ES-I3 (cell line): Measurements from ENCODE around the gene UNC93B1.
"Not testable (repeated sequence)": the region's sequence is repeated elsewhere in the genome, so short reads cannot be mapped to it uniquely, and the experiment has no call there.

Experiments used
- H3K36me3 ChIP-seq: 2 replicates; pipeline ENCODE4 v1.6.1; 2013; ENCODE audit warnings: mild to moderate bottlenecking, low read length, control low read depth, moderate library complexity; ENCODE audit not compliant: insufficient read depth
- H3K4me1 ChIP-seq: 2 replicates; pipeline ENCODE4 v1.6.1; 2013; ENCODE audit warnings: mild to moderate bottlenecking, control low read depth, low read length; ENCODE audit not compliant: insufficient read depth
- H3K9ac ChIP-seq: 2 replicates; pipeline ENCODE4 v1.6.1; 2013; ENCODE audit warnings: low read depth, mild to moderate bottlenecking, low read length, moderate library complexity
- H3K9me3 ChIP-seq: 2 replicates; pipeline ENCODE4 v1.6.1; 2013; ENCODE audit warnings: mild to moderate bottlenecking, low read length, moderate library complexity; ENCODE audit not compliant: control insufficient read depth, insufficient read depth

Gene UNC93B1

GRCh38 chr11:67983951-67984350 lies 19.9 kb downstream of the UNC93B1 start:
- Histone ChIP-seq H3K9me3 (no peaks in the 10 kb centered on the region), H3K9ac (no peak overlapping the region), H3K36me3 (no peaks in the 10 kb centered on the region), H3K4me1 (no peaks in the 10 kb centered on the region)

GRCh38 chr11:67982255-67982857 lies 21.5 kb downstream of the UNC93B1 start:
- not testable (repeated sequence) for H3K4me1 ChIP-seq, H3K36me3 ChIP-seq, H3K9ac ChIP-seq, H3K9me3 ChIP-seq

GRCh38 chr11:67981226-67981625 lies 22.7 kb downstream of the UNC93B1 start:
- not testable (repeated sequence) for H3K9ac ChIP-seq, H3K36me3 ChIP-seq, H3K9me3 ChIP-seq, H3K4me1 ChIP-seq

- H3K9ac ChIP-seq, H3K9me3 ChIP-seq, H3K4me1 ChIP-seq, H3K36me3 ChIP-seq: not testable (repeated sequence)
Measured at GRCh38 chr11:67978766-67979418, 25.0 kb downstream of the UNC93B1 start.

- not testable (repeated sequence) for H3K36me3 ChIP-seq, H3K9me3 ChIP-seq, H3K9ac ChIP-seq, H3K4me1 ChIP-seq
Measured at GRCh38 chr11:67974746-67975145, 29.2 kb downstream of the UNC93B1 start.

DNA sequence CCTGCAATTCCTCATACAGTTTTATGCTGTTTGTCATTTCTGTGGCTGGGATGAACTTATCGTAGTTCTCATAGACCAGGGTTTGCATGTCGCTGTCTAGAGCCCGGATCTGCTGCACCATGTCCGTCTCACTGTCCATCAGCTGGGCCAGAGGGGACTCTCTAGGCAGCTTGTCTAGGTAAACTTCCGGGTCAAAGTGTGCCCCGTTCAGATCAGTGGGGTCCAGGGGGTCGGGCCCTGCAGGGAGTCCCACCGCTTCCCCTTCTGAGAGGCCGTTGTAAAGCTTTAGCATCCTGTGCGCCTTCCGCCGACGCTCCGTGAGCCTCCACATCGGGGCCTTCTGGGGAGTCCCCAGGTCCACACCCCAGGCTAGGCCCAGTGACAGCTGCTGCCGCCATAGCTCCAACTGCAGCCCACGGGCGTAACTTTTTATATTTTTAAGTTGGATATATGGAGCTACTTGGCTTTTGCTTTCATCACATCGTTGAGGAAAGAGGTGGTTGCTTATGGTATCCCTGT lies 38.0 kb downstream of the UNC93B1 start:
- H3K36me3 ChIP-seq, H3K9me3 ChIP-seq, H3K4me1 ChIP-seq, H3K9ac ChIP-seq: not testable (repeated sequence)

- H3K9me3 ChIP-seq, H3K36me3 ChIP-seq, H3K4me1 ChIP-seq, H3K9ac ChIP-seq: not testable (repeated sequence)
Measured at GRCh38 chr11:67964746-67965145, 39.2 kb downstream of the UNC93B1 start.

DNA sequence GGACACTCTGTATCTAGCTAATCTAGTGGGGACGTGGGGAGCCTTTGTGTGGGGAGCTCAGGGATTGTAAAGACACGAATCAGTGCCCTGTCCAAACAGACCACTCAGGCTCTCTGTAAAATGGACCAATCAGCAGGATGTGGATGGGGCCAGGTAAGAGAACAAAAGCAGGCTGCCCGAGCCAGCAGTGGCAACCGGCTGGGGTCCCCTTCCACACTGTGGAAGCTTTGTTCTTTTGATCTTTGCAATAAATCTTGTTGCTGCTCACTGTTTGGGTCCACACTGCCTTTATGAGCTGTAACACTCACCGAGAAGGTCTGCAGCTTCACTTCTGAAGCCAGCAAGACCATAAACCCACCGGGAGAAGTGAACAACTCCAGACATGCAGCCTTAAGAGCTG lies 40.0 kb downstream of the UNC93B1 start:
- H3K4me1 ChIP-seq, H3K36me3 ChIP-seq, H3K9me3 ChIP-seq, H3K9ac ChIP-seq: not testable (repeated sequence)

DNA sequence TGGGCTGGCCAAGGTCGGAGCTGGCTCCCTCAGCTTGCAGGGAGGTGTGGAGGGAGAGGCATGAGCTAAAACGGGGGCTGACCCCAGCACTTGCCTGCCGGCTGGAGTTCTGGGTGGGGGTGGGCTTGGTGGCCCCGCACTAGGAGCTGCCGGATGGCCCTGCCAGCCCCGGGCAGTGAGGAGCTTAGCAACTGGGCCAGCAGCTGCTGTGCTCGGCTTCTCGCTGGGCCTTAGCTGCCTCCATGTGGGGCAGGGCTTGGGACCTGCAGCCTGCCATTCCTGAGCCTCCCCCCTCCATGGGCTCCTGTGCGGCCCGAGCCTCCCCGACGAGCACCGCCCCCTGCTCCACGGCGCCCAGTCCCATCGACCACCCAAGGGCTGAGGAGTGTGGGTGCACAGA lies 40.7 kb downstream of the UNC93B1 start:
- not testable (repeated sequence) for H3K36me3 ChIP-seq, H3K9me3 ChIP-seq, H3K4me1 ChIP-seq, H3K9ac ChIP-seq

DNA sequence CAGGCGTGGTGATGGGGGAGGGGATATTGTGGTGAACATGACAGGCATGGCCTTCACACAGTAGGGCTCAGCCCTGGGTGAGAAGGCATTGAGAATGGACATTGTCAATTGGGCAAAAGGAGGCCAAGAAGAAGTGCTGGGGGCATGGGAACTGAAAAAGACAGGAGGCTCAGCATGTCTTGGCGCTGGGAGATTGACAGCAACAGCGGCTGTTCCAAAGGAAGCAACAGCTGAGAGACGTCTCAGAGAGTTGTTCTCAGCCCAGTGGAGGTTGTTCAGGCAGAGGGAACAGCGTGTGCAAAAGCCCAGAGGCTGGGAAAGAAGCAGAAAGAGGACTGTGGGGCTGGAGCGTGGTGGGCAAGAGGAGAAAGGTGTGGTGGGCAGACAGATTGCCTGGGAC lies 47.7 kb downstream of the UNC93B1 start:
- H3K36me3 ChIP-seq, H3K9me3 ChIP-seq, H3K9ac ChIP-seq, H3K4me1 ChIP-seq: not testable (repeated sequence)

- not testable (repeated sequence) for H3K4me1 ChIP-seq, H3K36me3 ChIP-seq, H3K9me3 ChIP-seq
- H3K9ac ChIP-seq, result peak overlapping the region; percentile 68
Measured at GRCh38 chr11:67955461-67956007, 48.4 kb downstream of the UNC93B1 start.

DNA sequence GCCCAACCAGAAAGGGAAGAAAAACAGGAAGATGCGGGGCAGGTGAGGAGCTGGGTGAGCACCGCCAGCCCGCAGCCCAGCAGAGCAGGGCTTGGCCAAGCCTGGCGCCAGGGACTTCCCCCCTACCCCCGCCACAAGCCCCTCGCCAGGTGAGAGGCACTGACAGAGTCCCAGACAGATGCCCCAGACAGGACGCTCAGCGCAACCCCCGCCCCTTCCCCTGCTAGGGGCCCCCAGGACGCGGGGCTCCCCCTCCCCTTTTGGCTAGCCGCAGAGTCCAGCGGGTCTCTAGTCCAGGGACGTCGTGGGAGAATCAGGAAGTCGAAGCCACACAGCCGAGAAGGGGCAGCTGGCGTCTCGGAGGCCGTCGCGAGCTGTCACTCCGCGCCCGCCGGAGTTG lies 48.9 kb downstream of the UNC93B1 start:
- peak overlapping the region; percentile 36; the same call in 1 of the 2 replicates for H3K9ac ChIP-seq
- not testable (repeated sequence) for H3K4me1 ChIP-seq, H3K36me3 ChIP-seq, H3K9me3 ChIP-seq

DNA sequence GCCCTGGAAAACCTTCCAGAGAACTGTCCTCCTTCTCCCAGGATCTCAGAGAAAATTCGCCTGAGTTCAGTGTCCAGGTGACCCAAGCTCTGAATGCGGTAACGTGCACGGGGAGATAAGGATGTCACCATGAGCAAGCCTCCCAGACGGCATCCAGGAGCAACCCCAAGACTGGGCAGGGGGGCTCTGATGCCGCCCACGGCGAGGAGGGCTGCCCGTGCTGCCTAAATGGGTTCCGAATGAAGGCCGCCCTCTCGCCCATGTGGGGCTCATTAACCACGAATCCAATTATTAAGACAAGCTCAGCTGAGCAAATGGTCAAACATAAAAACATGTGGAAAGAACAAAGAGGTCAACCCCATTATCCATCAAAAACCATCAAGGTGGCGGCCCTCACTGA lies 49.6 kb downstream of the UNC93B1 start:
- not testable (repeated sequence) for H3K4me1 ChIP-seq, H3K9ac ChIP-seq, H3K9me3 ChIP-seq, H3K36me3 ChIP-seq

DNA sequence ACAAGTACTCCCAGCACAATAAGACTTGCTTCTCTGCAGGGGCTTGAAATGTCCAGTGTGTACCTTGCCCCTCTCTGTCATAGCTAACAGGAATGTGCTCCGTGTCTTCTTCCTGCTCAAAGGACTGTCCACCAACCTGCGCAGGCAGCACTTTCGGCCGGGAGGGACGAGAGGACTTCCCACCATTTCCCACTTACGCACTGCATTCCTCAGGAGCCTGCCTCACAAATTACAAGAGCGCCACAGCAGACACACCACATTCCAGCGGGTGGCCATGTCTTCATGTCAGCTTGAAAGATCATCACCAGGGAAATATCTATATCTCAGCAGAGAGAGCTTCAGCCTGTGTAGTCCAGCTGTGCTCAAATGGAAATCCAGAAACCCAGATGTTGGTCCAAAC lies 53.2 kb downstream of the UNC93B1 start:
- not testable (repeated sequence) for H3K9me3 ChIP-seq, H3K4me1 ChIP-seq, H3K36me3 ChIP-seq, H3K9ac ChIP-seq

DNA sequence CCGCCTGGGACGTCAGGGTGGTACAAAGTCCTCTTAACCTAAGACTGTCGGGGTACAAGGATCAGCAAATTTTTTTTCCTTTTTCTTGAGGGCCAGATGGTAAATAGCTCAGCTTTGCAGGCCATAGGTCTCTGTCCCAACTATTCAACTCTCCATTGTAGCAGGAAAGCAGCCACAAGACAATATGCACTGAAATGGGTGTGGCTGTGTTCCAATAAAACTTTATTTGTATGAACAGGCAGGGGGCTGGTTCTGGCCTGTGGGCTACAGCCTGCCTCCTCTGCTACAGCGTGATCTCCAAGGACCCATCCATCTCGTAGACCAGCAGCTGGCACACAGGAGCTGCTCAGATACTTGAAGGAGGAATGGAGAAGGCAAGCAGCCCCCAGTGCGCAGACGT lies 56.1 kb downstream of the UNC93B1 start:
- not testable (repeated sequence) for H3K36me3 ChIP-seq, H3K9ac ChIP-seq, H3K9me3 ChIP-seq, H3K4me1 ChIP-seq
